Measurements from ENCODE around the gene KXD1. TPM values are rescaled to one million over a fixed set of nuclear protein-coding genes. Genes with fewer than 3 reads are reported as not detected.
A peak's percentile ranks its signal among the peaks of the same experiment; 100 is the strongest.

KXD1 gene
- total RNA-seq, 3 donors from 2014 or later, result 63.2 to 76.9 (median 68.8) TPM

- peaks cover 10% of the 10 kb centered on the region for H3K4me1 ChIP-seq (ENCODE audit: low read depth)
- no peak overlapping the region for H3K4me3 ChIP-seq
- H3K36me3 ChIP-seq (ENCODE audit: low read depth), result no peaks in the 10 kb centered on the region
- DNase-seq (peak in 1 of 3 donors; percentile 23), ATAC-seq (no peak)
- TF ChIP-seq, protein P1, sequence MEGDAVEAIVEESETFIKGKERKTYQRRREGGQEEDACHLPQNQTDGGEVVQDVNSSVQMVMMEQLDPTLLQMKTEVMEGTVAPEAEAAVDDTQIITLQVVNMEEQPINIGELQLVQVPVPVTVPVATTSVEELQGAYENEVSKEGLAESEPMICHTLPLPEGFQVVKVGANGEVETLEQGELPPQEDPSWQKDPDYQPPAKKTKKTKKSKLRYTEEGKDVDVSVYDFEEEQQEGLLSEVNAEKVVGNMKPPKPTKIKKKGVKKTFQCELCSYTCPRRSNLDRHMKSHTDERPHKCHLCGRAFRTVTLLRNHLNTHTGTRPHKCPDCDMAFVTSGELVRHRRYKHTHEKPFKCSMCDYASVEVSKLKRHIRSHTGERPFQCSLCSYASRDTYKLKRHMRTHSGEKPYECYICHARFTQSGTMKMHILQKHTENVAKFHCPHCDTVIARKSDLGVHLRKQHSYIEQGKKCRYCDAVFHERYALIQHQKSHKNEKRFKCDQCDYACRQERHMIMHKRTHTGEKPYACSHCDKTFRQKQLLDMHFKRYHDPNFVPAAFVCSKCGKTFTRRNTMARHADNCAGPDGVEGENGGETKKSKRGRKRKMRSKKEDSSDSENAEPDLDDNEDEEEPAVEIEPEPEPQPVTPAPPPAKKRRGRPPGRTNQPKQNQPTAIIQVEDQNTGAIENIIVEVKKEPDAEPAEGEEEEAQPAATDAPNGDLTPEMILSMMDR (IDR thresholded peaks at IDR 0.05), result no peak
- intact Hi-C loops (cut with DNase I, micrococcal nuclease), result no loop called here
- no peaks in the 10 kb centered on the region for H3K9me3 ChIP-seq
Measured at GRCh38 chr19:18603958-18604819, 46.5 kb downstream of the KXD1 start.

DNA sequence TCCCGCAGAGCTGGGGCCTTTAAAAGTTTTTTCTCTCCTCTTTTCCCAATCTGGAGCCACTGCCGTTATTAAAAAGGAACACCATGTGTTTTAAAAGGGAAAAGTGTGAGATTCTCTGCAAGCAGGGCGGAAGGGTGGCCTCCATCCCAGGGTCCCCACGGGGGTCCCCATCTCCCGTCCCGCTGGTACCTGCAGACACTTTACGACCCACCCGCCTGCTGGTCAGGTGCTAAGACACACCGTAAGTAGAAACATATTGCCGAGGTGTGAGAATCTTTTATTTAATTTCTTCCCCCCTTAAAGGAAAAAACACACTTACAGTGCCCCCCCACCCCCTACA, 47.1 kb downstream of the KXD1 start:
- no peaks in the 10 kb centered on the region for H3K36me3 ChIP-seq (ENCODE audit: low read depth)
- intact Hi-C loops (cut with DNase I, micrococcal nuclease), result no loop called here
- TF ChIP-seq, protein P1 (IDR thresholded peaks at IDR 0.05), result no peak
- DNase-seq, result peak in 1 of 3 donors; percentile 19
- ATAC-seq, result no peak
- H3K4me1 ChIP-seq (ENCODE audit: low read depth), result peaks cover 10% of the 10 kb centered on the region
- H3K9me3 ChIP-seq, result no peaks in the 10 kb centered on the region
- H3K4me3 ChIP-seq, result no peak overlapping the region

- H3K4me1 ChIP-seq (ENCODE audit: low read depth), result peaks cover 10% of the 10 kb centered on the region
- intact Hi-C loops (cut with DNase I, micrococcal nuclease), result no loop called here
- TF ChIP-seq, protein P1 (IDR thresholded peaks at IDR 0.05), result no peak
- H3K4me3 ChIP-seq, result no peak overlapping the region
- H3K9me3 ChIP-seq, result no peaks in the 10 kb centered on the region
- DNase-seq, result no peak
- no peaks in the 10 kb centered on the region for H3K36me3 ChIP-seq (ENCODE audit: low read depth)
- no peak for ATAC-seq
Measured at GRCh38 chr19:18605196-18605545, 47.5 kb downstream of the KXD1 start.

GRCh38 chr19:18605546-18606280, 48.0 kb downstream of the KXD1 start:
- Histone ChIP-seq H3K9me3 (no peaks in the 10 kb centered on the region), H3K4me3 (no peak overlapping the region), H3K4me1 (ENCODE audit: low read depth) (peaks cover 10% of the 10 kb centered on the region), H3K36me3 (ENCODE audit: low read depth) (no peaks in the 10 kb centered on the region)
- intact Hi-C loops (cut with DNase I, micrococcal nuclease), result no loop called here
- no peak for DNase-seq
- TF ChIP-seq, protein P1 (IDR thresholded peaks at IDR 0.05), result no peak
- ATAC-seq, result no peak

DNA sequence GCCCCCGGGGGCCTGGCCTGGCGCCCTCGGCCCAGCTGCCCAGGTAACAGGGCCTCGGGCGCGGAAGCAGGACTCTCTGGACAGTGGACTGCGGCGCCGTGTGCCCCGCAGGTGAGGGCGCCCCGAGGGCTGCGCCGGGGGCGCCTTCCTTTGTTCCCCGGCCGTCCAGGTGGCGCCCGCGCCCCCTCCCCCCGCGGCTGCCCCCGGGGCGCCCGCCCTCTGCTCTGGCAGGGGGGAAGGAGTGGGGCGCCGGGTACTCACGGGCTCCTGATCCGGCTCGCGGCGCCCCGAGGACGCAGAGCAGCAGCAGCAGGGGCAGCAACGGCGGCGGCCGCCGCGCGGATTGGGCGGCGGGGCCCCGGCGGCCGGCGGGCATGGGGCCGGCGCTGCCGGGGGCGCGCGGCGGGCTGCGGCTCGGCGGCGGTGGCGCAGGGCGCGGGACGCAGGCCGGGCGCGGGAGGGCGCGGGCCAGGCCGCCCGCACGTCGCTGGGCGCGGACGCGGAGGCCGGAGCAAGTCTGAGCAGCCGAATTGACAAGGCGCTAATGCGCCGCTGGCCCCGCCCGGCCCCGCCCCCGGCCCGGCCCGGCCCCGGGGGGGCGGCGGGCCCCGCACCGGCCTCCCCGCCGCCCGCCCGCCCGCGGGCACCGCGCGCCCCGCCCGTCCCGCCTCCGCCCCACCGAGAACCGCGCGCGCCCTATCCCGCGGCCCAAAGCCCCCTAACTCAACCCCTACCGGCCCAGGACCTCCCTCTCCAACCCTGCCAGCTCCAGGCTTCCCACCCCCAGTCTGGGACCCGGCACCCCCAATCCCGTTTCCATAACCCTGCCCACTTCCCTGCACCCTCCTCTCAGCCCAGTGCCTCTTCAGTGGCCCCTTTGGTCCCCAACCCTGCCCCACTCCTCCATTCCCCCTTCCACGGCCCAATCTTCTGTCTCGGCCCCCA, 48.9 kb downstream of the KXD1 start, which contains the start of gene CRLF1:
TSS of gene CRLF1 (minus strand) at position 519 of the 945 bp plus-strand sequence. CDS start at position 376, 143 bp downstream.
- Histone ChIP-seq H3K4me3 (no peak within 1 kb of the TSS), H3K9me3 (no peaks in the 10 kb centered on the region), H3K36me3 (ENCODE audit: low read depth) (no peaks in the 10 kb centered on the region), H3K4me1 (ENCODE audit: low read depth) (peaks cover 17% of the 10 kb centered on the region)
- TF ChIP-seq, protein P1 (IDR thresholded peaks at IDR 0.05), result no peak
- DNase-seq (no peak), ATAC-seq (no peak)
- intact Hi-C loops (cut with DNase I, micrococcal nuclease), result no loop called here
